Measurements from ENCODE around the gene ATG16L1. TPM values are rescaled to one million over a fixed set of nuclear protein-coding genes. Genes with fewer than 3 reads are reported as not detected.

ATG16L1 gene
- 39.0 and 49.9 TPM in 2 replicates for total RNA-seq

- ChIA-PET POLR2A (interaction anchor here (0.5 to 2.6 kb wide), 19 partner anchors 9 to 397 kb away, joined by 3 to 19 read pairs (median 4); partner anchors contain the start of genes DGKD and INPP5D), CTCF (interaction anchor here (0.7 to 2.9 kb wide), 17 partner anchors 10 to 442 kb away, joined by 3 to 24 read pairs (median 5); no protein-coding TSS in a partner anchor)
- Mint-ChIP-seq H3K27me3 (no peaks in the 10 kb centered on the region), H3K4me1 (peaks cover 53% of the 10 kb centered on the region), H3K9me3 (no peaks in the 10 kb centered on the region), H3K27ac (peak within 1 kb of the TSS; percentile 91), H3K36me3 (ENCODE audit: low read depth) (peaks cover 29% of the 10 kb centered on the region), H3K4me3 (peak within 1 kb of the TSS; percentile 92)
- peak; percentile 57 for TF ChIP-seq CTCF (IDR thresholded peaks at IDR 0.05)
- peak; percentile 88 for DNase-seq
- peak; percentile 98 for ATAC-seq (ENCODE audit: low read depth)
- intact Hi-C loops (cut with micrococcal nuclease), result loop anchor here (1.0 to 5.0 kb wide), 13 partner anchors 49 to 700 kb away; partner anchors contain the start of genes GIGYF2 and INPP5D
Observed at GRCh38 chr2:233251306-233252116, at the start of gene ATG16L1. TSS of gene ATG16L1 (plus strand) at chr2:233251673. CDS start at chr2:233251828, 155 bp downstream.

- no peaks in the 10 kb centered on the region for H3K27me3 Mint-ChIP-seq
- ChIA-PET CTCF (interaction anchor here (0.8 to 1.8 kb wide), 2 partner anchors 48 to 241 kb away, joined by 3 to 5 read pairs; partner anchors contain the start of gene ATG16L1), POLR2A (interaction anchor here (0.6 to 2.7 kb wide), 7 partner anchors 11 to 102 kb away, joined by 3 to 12 read pairs (median 4); partner anchors contain the start of gene ATG16L1)
- peaks cover 83% of the 10 kb centered on the region for H3K36me3 Mint-ChIP-seq (ENCODE audit: low read depth)
- intact Hi-C loops (cut with micrococcal nuclease), result loop anchor here (1.0 kb wide), 1 partner anchor 49 kb away; the partner anchor contains the start of gene ATG16L1
- H3K4me3 Mint-ChIP-seq, result peak overlapping the region; percentile 53
- no peak for TF ChIP-seq CTCF (IDR thresholded peaks at IDR 0.05)
- H3K27ac Mint-ChIP-seq, result peak overlapping the region; percentile 88
- no peaks in the 10 kb centered on the region for H3K9me3 Mint-ChIP-seq
- DNase-seq (no peak), ATAC-seq (ENCODE audit: low read depth) (peak; percentile 69)
- peaks cover 41% of the 10 kb centered on the region for H3K4me1 Mint-ChIP-seq
Observed at GRCh38 chr2:233202531-233202944, 48.9 kb upstream of the ATG16L1 start.

- H3K9me3 Mint-ChIP-seq, result no peaks in the 10 kb centered on the region
- H3K4me1 Mint-ChIP-seq, result peaks cover 44% of the 10 kb centered on the region
- peak overlapping the region; percentile 88 for H3K27ac Mint-ChIP-seq
- peaks cover 83% of the 10 kb centered on the region for H3K36me3 Mint-ChIP-seq (ENCODE audit: low read depth)
- H3K27me3 Mint-ChIP-seq, result no peaks in the 10 kb centered on the region
- intact Hi-C loops (cut with micrococcal nuclease), result no loop called here
- H3K4me3 Mint-ChIP-seq, result peak overlapping the region; percentile 53
- no peak for TF ChIP-seq CTCF (IDR thresholded peaks at IDR 0.05)
- ATAC-seq (ENCODE audit: low read depth) (no peak), DNase-seq (no peak)
- ChIA-PET POLR2A (interaction anchor here (1.2 to 2.7 kb wide), 4 partner anchors 11 to 103 kb away, joined by 4 to 12 read pairs (median 9); partner anchors contain the start of gene ATG16L1), CTCF (no interaction called here)
Observed at GRCh38 chr2:233203060-233203459, 48.4 kb upstream of the ATG16L1 start.

- ATAC-seq (ENCODE audit: low read depth) (no peak), DNase-seq (no peak)
- Mint-ChIP-seq H3K27ac (no peak overlapping the region), H3K4me3 (no peak overlapping the region), H3K36me3 (ENCODE audit: low read depth) (peaks cover 80% of the 10 kb centered on the region), H3K9me3 (no peaks in the 10 kb centered on the region), H3K27me3 (no peaks in the 10 kb centered on the region), H3K4me1 (peaks cover 49% of the 10 kb centered on the region)
- POLR2A ChIA-PET, result no interaction called here
- intact Hi-C loops (cut with micrococcal nuclease), result no loop called here
- TF ChIP-seq CTCF (IDR thresholded peaks at IDR 0.05), result no peak
- CTCF ChIA-PET, result no interaction called here
Observed at GRCh38 chr2:233204286-233204936, 47.1 kb upstream of the ATG16L1 start.
